DMS79 treated with DMSO at 0.1 percent for 48 hours (cell line): ENCODE measurements around the gene NPBWR2.
A peak's percentile ranks its signal among the peaks of the same experiment; 100 is the strongest.

ENCODE experiments used
- DNase-seq: peaks from one replicate; lab custom pipeline; 2025; lab: John Stamatoyannopoulos, UW

Gene NPBWR2

DNA sequence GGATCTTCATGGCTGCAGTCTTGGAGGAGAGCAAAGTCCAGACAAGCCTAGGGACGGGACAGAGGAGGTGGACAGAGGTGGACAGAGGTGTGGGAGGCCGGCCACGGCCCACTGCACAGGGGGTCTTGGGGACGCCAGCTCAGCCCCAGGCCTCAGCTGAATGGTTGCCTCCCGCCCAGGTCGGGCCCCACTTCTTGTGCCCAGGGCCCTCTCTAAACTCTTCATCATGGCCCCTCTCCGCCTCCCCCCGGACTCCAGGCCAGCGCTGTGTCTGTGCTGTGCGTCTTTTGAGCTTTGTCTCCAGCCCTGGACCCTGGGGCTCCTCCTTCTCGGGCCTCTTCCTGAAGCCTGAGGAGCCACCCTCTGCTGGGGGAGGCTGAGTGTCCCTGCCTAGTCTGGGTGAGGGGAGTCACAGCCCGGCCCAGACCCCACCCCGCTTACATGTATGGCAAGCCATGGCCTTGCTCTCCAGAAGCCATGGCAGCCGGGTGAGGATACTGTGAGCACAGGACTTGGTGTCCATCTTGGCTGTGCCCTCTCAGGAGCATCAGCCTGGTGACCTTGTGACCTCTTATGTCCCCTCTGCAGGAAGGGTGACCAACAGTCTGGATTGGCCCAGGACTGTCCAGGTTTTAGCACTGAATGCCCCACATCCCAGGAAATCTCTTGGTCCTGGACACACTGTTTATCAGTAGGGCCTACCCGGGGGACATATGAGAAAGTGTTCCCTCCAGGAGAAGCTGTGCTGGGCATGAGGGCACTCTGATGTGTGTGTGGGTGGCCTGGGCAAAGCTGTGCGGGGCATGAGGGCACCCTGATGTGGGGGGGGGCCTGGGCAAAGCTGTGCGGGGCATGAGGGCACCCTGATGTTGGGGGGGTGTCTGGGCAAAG, 9.4 kb upstream of the NPBWR2 start:
- DNase-seq: no peak

GRCh38 chr20:64116016-64116415, 8.7 kb upstream of the NPBWR2 start:
- DNase-seq: no peak

- peak; percentile 45 for DNase-seq
Observed at GRCh38 chr20:64115171-64115911, 8.0 kb upstream of the NPBWR2 start.

GRCh38 chr20:64114356-64114971, 7.1 kb upstream of the NPBWR2 start:
- no peak for DNase-seq

GRCh38 chr20:64113796-64114355, 6.5 kb upstream of the NPBWR2 start:
- no peak for DNase-seq

DNA sequence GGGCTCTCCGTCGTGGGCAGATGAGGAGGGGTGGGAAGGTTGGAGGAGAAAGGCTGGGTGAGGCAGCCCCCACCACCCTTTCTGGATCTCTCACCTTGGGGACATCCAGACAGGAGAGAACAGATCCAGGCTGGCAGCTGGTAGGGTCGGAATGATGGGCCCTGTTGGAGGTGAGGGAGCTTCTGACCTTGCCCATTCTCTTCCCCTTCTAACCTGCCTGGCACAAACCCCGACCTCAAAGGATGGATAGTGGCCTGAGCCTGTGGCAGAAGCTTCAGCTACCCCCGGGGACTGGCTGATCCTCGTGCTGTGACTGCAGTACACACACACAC, 6.0 kb upstream of the NPBWR2 start:
- no peak for DNase-seq

DNA sequence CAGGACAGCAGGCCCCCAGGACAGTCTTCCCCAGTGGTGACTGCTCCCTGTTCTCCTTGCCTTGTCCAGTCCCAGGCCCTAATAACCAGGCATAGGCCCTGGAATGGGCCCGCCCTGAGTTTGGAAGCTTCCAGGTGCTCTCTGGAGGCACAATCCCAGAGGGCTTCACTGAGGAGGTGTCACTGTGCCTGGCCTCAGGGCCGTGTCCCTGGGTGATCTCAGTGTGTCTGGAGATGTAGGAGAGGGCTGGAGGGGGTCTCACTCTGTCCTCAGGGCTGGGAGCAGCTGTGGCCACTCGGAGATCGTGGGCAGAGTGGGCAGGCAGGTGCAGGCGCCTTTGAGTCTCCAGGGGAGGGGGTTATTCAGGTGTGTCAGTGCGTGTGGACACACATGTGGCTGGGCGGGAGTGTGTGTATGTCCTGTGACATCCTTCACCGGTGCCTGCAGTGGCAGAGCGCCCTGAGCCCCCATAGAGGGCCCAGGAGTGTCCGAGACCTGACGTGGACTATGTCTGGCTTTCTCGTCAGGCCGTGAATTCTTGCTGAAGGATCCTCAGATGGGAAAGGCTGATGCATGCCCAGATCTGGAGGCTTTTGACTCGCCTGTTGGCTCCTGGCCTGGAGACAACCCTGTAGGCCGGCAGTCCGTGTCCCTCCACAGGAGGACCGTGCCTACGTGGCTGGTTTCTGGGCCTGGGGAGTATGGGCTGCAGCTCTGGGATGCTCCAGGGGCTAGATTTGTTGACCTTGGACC, 5.5 kb upstream of the NPBWR2 start:
- DNase-seq: no peak

DNA sequence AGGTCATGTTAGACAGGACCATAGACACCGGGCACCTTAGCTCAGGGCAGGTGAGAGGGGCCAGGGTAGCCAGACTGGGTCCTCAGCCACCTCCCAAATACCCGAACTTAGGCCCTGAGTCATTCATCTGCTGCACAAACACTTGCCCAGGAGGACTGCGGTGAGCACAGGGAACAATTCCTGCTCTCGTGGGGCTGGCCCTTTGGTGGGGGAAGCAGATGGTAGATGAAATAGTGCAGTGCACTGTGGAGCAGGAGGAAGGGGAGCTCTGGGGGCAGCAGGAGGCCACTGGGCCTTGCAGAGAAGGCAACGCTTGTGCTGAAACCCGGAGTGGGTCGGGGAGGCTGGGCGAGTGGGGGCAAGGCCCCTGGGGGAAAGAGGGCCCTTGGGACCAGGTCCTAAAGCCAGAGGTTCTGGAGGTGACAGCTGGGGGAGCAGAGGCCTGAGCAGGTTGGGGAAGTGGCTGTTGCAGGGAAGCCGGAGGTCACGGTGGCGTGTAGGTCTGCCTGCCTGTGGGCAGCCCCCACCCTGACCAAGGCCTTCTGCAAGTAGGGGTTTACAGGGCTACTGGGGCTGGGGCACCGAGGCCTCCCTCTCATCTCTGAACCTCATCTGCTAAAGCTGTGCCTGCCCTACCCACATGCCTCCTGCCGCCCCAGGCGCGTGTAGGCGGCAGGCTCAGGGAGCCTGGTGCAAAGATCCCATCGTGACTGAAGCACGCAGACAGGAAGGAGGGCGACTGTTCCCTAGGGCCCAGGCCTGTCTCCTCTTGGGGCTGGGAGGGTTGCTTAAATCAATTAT, 4.7 kb upstream of the NPBWR2 start:
- no peak for DNase-seq

GRCh38 chr20:64110411-64111068, 3.2 kb upstream of the NPBWR2 start:
- no peak for DNase-seq

DNA sequence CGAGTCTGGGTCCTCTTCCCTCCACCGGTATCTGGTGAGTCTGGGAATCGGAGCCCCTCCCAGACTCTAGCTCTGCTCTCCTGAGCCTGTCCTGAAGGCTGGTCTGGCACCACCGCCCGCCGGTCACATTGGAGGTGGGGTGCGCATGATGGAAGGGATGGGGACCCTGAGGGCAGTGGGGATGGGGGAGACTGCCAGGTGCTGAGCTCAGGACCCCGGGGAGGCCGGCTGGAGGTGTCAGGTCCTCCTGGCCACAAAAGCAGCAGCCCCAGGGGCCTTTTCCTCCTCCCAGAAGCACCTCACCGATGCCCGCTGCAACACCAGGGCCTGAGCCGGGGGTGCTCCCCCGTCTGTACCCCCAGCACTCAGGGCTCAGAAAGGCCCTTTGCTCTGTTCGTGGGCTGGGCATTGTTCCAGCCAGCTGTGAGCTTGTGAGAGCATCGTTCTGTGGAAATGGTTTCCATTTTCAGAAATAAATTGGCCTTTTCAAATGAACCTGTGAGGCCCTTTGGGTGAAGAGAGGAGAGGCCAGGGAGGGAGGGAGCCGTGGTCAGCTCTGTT, 2.5 kb upstream of the NPBWR2 start:
- peak; percentile 35 for DNase-seq

- no peak for DNase-seq
Observed at GRCh38 chr20:64108731-64109681, 1.6 kb upstream of the NPBWR2 start.

GRCh38 chr20:64107736-64108457, 532 bp upstream of the NPBWR2 start:
- DNase-seq: no peak

- DNase-seq: no peak
Observed at GRCh38 chr20:64106435-64106961, 867 bp downstream of the NPBWR2 start.

GRCh38 chr20:64105846-64106434, 1.4 kb downstream of the NPBWR2 start:
- no peak for DNase-seq

DNA sequence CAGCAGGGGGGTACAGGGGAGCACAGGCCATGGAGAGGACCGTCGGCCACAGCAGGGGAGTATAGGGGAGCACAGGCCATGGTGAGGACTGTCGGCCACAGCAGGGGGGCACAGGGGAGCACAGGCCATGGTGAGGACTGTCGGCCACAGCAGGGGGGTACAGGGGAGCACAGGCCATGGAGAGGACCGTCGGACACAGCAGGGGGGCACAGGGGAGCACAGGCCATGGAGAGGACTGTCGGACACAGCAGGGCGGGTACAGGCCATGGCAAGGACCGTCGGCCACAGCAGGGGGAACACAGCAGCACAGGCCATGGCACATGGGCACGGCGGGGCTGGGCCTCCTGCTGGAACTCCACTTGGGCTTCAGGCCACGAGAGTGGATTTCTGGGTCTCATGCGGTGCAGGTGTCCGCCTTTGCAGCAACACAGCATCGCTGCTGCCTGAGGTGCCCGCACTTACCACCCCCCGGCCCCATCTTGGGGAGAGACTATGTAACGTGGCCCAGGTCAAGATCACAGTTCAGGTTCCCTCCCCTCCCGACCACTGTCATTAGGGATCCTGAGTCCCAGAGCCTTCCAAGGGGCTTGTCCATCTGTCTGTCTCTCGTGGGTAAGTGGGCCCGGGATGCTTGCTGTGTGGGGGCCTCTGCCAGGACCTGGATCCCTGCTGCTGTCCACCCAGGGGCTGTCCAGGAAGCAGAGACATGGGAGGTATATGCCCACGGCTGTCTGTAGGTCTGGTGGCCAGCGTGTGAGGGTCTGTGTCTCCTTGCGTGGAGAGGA, 2.5 kb downstream of the NPBWR2 start:
- DNase-seq: no peak

- no peak for DNase-seq
Observed at GRCh38 chr20:64103871-64104666, 3.3 kb downstream of the NPBWR2 start.
